ENCODE data around the gene MLC1. TPM values are rescaled to one million over a fixed set of nuclear protein-coding genes. Genes with fewer than 3 reads are reported as not detected.

MLC1 gene
- total RNA-seq, 2 experiments from 2014 or later = 0.16 TPM; not detected in 1

DNA sequence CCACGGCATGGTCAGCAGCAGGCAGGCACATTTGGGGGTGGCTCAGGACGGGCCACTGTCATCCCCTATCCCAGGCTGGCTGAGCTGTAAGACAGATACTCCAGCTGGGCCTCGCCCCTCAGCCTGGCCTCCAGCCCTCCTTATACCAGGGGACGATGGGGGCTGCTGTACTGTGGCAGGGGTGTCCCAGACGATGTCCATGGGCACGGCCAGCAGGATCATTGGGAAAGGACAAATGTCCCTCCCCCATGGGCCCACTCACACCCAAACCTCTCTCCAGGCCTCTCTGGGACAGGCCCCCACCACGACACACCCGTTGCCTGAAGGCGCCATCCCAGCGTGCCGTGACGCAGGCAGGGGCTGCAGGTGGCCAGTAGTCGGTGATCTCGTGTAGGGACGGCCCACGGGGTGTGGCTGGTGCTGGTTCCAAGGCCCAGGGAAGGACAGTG, 71.1 kb downstream of the MLC1 start:
- ChIA-PET CTCF (ENCODE audit: unreplicated experiment) (no interaction called here), POLR2A (no interaction called here)
- Histone ChIP-seq H3K9me3 (ENCODE audit: low read length) (no peaks in the 10 kb centered on the region), H3K79me2 (ENCODE audit: insufficient read depth, low read depth, low read length) (no peaks in the 10 kb centered on the region), H4K20me1 (ENCODE audit: insufficient read depth, low read length) (no peaks in the 10 kb centered on the region), H3K27ac (ENCODE audit: low read depth, low read length, poor library complexity, severe bottlenecking) (no peak overlapping the region), H3K9me2 (ENCODE audit: insufficient read depth, low read length) (no peaks in the 10 kb centered on the region), H2AFZ (ENCODE audit: low read length) (no peak overlapping the region), H3K36me3 (ENCODE audit: insufficient read depth, low read length) (no peaks in the 10 kb centered on the region), H3K4me3 (ENCODE audit: low read depth, low read length, poor library complexity, severe bottlenecking) (no peak overlapping the region), H3K4me2 (ENCODE audit: low read length) (no peak overlapping the region), H3K4me1 (ENCODE audit: insufficient read depth, low read length, poor library complexity, severe bottlenecking) (peaks cover 7% of the 10 kb centered on the region)
- no TSS peak for BruUV-seq (replicated peaks)
- no peak for TF ChIP-seq EZH2phosphoT487 (IDR thresholded peaks at IDR 0.05; ENCODE audit: borderline replicate concordance, low read depth, low read length)
- TF ChIP-seq, protein P1, sequence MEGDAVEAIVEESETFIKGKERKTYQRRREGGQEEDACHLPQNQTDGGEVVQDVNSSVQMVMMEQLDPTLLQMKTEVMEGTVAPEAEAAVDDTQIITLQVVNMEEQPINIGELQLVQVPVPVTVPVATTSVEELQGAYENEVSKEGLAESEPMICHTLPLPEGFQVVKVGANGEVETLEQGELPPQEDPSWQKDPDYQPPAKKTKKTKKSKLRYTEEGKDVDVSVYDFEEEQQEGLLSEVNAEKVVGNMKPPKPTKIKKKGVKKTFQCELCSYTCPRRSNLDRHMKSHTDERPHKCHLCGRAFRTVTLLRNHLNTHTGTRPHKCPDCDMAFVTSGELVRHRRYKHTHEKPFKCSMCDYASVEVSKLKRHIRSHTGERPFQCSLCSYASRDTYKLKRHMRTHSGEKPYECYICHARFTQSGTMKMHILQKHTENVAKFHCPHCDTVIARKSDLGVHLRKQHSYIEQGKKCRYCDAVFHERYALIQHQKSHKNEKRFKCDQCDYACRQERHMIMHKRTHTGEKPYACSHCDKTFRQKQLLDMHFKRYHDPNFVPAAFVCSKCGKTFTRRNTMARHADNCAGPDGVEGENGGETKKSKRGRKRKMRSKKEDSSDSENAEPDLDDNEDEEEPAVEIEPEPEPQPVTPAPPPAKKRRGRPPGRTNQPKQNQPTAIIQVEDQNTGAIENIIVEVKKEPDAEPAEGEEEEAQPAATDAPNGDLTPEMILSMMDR (conservative IDR thresholded peaks at IDR 0.05; ENCODE audit: low read length) = no peak
- intact Hi-C loops (cut with micrococcal nuclease; ENCODE audit: unreplicated experiment) = no loop called here
- DNase-seq (ENCODE audit: low spot score) = no peak

DNA sequence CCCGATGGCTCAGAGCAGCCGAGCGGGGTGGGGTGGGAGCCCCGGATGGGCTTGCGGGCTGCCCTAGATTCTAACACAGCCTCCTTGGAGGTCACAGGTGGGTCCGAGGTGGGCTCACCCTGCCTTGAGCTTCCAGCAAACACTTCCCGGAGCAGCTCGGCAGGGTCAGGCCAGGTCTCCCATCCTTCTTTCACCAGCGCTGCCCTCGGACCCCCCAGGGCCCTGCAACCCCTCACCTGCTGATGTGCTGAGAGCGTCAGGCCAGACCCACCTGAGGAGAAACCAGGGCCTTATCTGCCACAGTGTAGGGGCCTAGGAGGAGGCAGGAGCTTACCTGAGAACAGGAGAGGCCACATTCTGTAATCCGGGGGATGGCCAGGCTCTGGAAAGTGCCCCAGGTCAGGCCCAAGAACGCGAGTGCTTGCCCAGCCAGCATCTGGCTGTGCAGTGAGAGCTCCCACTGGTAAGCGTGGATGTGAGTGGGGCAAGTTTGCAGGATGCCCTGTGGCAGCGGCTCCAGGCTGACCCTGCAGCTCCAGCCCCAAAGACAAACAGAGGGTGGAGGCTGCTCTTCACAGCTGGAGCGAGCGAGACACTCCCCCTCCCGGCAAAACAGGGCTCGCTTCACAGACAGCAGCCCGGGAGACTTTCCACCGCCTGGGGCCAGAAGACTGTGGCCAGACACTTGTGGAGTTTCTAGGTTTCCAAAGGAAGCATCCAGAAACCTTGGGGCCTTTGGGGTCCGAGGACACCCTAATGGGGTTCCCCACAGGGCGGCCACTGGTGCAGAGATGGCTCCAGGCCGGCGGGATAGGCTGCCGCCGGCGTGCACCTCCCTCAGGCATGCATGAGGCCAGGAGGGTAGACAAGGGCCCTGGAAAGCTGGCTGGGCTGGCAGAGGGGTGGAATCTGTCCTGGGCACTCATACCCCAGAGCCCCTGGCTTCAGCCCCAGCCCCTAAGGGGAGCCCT, 72.7 kb downstream of the MLC1 start, which contains the start of gene IL17REL:
Gene IL17REL, minus strand, starts transcription at position 555 of the 971 bp plus-strand sequence. Its CDS starts 119 bp downstream, at position 436.
- POLR2A ChIA-PET = no interaction called here

More for the DNA sequence above, 72.7 kb downstream of the MLC1 start, which contains the start of gene IL17REL:
- no peak for DNase-seq (ENCODE audit: low spot score)
- H3K36me3 ChIP-seq (ENCODE audit: insufficient read depth, low read length) = no peaks in the 10 kb centered on the region
- TF ChIP-seq EZH2phosphoT487 (IDR thresholded peaks at IDR 0.05; ENCODE audit: borderline replicate concordance, low read depth, low read length) = no peak
- TF ChIP-seq, protein P1 (conservative IDR thresholded peaks at IDR 0.05; ENCODE audit: low read length) = no peak
- no TSS peak for BruUV-seq (replicated peaks)
- H3K4me1 ChIP-seq (ENCODE audit: insufficient read depth, low read length, poor library complexity, severe bottlenecking) = peaks cover 7% of the 10 kb centered on the region
- H3K4me3 ChIP-seq (ENCODE audit: low read depth, low read length, poor library complexity, severe bottlenecking) = no peak within 1 kb of the TSS
- H4K20me1 ChIP-seq (ENCODE audit: insufficient read depth, low read length) = no peaks in the 10 kb centered on the region
- no peaks in the 10 kb centered on the region for H3K79me2 ChIP-seq (ENCODE audit: insufficient read depth, low read depth, low read length)
- no peak within 1 kb of the TSS for H3K27ac ChIP-seq (ENCODE audit: low read depth, low read length, poor library complexity, severe bottlenecking)
- CTCF ChIA-PET (ENCODE audit: unreplicated experiment) = no interaction called here
- H3K9me3 ChIP-seq (ENCODE audit: low read length) = no peaks in the 10 kb centered on the region
- no peak within 1 kb of the TSS for H2AFZ ChIP-seq (ENCODE audit: low read length)
- intact Hi-C loops (cut with micrococcal nuclease; ENCODE audit: unreplicated experiment) = no loop called here
- H3K9me2 ChIP-seq (ENCODE audit: insufficient read depth, low read length) = no peaks in the 10 kb centered on the region
- H3K4me2 ChIP-seq (ENCODE audit: low read length) = no peak within 1 kb of the TSS

All from OCI-LY7 (cell line).